ENCODE results near the gene CCDC188. TPM values are rescaled to one million over a fixed set of nuclear protein-coding genes. Genes with fewer than 3 reads are reported as not detected.

CCDC188 gene
- not detected for total RNA-seq

DNA sequence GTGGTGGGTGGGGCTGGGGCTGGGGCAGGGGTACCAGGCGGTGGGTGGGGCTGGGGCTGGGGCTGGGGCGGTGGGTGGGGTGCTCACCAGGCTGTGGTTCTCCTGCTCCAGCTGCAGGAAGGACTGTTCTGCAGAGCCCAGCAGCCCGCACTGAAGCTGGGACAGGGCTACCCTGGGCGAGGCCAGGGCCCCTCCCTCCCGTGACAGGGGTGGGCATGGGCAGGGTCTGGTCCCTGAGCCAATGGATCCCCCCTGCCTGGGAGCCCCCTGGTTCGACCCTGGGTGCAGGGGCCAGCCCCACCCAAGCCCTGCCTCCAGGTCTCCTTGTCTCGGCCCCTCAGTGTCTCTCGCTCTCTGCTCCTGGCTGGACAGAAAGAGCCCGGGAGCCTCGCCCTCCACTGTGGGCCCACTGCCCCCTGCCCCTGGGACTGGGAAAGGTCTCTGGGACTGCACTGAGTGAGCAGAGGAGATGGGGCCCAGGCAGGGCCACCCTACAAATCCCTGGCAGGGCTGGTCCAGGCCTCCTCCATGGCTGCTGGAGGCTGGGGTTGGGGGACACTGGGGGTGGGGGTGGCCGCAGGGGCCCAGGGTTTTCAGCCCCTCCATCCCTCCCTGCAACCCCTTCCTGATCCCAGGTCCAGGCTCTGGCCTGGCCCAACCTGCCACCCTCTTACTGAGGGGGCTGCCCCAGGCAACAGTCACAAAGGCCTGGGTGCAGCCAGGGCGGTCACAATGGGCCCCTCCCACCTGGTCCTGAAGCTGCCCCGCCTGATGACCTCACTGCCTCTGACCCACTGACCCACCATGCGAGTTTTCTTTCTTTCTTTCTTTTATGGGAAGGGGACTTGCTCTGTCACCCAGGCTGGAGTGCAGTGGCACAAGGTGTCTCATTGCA is at the start of gene CCDC188:
Gene CCDC188, minus strand, starts transcription at position 675 of the 895 bp plus-strand sequence. Its CDS starts 69 bp downstream, at position 606.
- DNase-seq: no peak

DNA sequence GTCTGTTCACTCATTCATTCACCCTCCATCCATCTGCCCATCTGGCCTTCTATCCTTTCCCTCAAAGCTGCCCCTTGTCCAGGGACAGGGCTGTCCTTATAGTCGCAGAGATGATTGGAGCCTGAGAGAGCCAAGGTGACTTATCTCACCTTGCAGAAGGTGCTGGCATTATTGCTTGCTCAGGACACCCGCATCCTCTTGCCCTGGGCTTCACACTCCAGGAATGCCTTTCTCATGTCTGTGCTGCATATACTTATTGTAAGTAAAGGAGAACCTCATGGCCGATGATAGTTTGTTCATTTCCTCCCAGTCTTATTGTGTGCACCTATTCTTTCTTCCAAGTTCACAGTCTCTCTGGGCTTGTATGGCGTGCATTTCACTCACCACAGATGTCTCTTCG is 49.1 kb upstream of the CCDC188 start:
- DNase-seq: no peak

DNA sequence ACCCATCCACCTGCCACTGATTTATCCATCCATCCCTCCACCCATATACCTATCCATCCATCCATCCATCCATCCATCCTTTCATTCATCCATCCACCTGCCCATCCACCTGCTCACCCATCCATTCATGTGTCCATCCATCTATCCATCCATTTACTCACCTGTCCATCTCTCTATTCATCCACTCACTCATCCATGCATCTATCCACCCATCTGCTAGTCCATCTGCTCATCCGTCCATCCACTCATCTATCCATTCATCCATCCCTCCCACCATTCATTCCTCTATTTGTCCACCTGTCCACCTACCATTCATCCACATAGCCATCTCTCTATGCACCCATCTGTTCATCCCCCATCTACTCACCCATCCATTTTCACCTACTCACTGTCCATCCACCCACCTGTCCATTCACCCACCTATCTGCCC is 48.6 kb upstream of the CCDC188 start:
- no peak for DNase-seq

DNA sequence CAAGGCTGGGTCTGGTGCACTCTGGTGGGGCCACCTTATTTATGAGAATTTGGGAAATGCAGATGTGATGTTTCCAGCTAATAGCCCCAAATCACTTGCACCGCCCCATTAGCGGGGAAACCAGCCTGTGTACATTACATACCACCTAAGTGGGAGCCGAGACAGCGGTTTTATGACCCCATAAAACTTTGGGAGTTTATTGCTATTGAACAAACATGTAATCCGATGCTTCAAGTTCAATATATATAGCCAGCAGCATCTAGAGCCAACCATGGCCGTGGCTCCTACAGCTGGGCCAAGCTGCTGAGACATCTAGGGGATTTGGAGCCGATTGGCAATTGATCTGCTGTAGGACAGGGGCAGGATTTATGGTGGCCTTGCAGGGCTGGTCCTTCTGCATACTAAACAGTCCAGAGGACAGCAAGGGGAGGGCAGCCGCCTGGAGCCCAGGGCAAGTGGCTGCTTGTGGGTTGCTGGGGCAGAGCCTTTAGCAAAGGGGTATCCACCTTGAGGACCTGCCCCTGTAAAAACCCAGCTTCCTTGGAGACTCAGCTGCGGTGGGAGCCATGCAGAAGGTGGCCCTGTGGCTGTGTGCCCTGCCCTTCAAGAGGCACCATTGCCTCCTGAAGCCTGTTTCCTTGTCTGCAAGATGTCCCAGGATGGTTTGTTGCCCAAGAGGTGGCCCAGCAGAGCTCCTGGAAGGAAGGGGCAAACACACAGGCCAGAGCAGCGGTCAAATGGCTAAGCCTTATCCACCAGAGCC is 47.9 kb upstream of the CCDC188 start:
- DNase-seq: no peak

DNA sequence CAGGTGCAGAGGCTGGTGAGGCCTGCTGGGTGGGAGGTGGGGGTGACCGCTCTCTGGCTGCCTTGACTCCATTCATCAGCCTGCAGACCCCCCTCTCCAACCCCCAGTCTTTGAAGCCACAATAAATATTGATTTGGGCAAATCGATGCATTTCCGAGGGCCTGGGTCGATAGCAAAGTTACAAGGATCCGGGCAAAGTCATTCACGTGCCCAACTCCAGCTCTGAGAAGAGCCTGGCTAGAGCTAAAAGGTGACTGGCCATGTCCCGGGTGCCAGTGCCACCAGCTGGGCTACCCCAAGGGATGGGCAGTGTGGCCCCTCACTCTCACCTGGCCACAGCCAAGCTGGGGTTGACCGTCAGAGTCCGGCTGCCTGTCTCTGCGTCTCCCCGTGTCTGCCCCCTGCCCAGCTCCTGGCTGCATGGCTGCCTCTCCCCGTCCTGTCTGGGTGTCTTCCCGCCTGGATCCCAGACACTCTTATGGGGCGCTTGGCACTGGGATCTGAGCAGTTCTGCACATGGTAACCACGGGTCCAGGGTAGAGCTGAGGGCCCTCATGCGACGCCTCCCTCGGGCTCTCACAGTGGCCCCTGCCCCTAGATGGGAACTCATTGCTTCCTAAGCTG is 46.7 kb upstream of the CCDC188 start:
- DNase-seq: no peak

DNA sequence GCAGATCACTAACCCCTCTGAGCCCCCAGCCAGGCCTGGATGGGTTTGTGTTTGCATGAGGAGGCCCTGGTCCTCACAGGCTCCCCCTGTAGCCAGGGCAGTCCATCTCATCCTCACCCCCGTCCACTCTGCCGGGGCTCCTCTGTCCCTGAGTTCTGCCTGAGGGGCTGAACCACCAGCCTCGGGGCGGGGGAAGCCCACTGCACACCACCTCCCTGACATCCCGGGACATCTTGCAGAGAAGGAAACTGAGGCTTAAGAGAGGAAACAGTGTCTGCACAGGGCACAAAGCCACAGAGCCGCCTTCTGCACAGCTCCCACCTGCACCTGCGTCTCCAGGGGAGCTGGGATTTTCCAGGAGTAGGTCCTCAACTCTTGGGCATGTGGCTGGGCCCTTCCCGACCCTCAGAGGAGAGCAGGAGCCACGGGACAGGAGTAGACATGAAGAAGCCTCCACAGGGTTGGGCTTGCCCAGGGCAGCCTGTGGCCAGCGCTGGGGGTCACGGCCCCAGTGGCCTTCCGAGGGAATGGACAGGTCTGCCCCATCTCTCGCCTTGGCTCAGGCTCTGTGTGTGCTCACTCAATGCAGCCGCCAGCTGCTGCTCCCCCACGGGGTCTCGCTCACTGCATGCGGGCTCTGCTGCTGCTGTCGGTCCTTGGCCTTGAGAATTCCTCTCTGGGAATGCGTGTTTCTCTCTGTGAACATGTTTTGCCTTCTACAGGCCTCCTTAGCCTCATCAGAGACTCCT is 45.4 kb upstream of the CCDC188 start:
- DNase-seq: no peak

DNA sequence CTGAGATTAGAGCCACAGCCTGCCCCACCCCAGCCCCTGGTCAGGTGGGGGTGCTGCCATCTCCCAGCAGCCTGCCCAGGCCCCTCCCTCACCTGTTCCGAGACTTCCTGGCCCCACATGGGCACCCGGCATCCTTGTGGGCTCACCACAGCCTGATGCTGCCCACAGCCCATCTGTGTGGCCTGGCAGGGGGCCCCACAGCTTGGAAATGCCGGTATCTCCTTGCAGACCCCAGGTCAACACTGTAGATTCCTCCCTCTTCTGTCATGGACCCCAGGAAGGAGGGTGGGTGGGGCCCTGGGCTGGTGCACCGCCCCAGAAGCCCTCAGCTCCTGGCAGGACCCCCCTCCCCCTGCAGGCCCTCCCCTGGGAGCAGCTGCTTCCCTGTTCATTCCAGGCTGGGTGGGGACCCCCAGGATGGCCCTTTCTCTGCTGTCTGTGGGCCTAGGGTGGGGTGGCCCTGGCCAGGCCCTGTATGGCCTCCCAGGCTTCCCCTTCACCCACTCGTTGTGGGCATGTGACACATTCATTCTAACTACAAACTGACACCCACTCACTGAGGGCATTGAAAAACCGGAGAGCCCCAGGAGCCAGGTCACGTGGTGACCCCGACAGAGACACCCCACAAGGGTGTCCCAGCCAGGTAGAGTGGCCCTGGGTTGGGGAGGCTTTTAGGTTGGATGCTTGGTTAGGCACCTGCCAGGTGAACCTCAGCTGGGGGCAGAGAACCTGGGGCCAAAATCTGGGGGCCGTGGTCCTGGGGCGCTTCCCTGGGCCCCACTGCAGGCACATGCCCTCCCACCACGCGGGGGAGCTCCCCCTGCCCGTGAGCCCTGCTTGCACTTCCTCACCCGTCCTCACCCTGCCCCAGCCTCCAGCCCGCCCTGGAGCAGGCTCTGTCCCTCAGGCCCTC is 44.1 kb upstream of the CCDC188 start:
- DNase-seq: no peak

DNA sequence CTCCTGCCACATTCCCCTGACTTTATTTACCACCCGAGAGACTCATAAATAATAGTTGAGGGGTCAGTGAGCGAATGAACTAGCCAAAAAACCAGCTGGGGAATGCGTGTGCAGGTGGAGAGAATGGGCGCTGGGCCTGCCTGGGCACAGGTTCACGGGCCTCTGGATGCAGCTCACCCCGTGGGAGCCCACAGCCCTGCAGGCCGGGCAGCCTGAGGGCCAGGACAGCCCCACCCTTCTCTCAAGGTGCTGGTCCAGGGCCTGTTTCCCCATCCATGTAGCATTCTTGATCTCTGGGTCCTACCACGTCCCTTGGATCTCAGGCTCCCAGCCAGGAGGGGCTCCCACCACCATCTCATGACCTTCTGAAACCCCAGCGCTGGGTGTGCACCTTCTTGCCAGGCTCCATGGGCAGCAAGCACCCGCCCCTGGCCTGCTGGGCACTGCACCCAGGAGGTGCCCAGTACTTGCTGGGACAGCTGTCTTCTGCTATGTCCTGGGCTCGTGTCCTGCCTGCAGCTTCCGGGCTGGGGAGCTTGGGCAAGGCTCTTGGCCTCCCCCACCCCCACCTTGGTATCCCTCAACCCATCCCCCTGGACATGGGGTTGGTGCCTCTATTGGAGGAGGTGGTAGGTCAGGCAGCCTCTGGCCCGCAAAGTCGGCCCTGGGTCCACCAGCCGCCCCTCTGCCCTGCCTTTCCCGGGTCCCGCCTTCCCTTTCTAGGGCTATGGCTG is 43.1 kb upstream of the CCDC188 start:
- no peak for DNase-seq

DNA sequence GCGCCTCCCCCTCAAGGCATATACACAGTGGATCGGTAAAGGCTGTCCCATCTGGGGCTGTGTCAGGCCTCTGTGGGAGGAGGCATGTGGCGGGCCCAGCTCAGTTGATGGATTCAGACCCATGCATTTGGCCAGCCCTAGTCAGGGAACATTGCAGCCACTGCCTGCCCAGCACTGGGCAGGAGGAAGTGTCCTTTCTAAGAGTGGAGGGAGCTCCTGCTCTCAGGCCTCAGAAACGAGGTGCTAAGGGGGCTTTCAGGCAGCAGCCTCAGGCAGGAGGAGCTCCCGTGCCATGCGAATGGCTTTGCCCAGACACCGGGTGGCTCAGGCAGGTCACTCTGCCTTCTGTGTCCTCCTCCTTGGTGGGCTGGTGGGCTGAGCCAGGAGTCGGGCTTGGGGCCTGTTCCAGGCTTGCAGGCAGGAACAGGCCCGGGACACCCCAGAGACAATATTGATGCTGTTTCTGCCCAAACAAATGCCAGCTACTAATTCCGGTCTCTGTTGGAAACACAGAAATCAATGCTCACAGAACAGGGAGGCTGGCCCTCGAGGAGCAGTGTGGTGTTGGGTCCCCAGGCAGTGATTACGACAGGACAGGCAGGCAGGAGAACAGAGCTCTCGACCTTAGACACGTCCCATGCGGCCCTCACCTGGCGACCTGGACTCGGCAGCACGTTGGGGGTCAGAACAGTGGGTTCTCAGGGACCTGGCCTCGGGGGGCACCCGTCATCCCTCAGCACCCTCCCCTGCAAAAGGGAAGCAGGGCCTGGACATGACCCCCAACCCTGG is 42.3 kb upstream of the CCDC188 start:
- DNase-seq: no peak

DNA sequence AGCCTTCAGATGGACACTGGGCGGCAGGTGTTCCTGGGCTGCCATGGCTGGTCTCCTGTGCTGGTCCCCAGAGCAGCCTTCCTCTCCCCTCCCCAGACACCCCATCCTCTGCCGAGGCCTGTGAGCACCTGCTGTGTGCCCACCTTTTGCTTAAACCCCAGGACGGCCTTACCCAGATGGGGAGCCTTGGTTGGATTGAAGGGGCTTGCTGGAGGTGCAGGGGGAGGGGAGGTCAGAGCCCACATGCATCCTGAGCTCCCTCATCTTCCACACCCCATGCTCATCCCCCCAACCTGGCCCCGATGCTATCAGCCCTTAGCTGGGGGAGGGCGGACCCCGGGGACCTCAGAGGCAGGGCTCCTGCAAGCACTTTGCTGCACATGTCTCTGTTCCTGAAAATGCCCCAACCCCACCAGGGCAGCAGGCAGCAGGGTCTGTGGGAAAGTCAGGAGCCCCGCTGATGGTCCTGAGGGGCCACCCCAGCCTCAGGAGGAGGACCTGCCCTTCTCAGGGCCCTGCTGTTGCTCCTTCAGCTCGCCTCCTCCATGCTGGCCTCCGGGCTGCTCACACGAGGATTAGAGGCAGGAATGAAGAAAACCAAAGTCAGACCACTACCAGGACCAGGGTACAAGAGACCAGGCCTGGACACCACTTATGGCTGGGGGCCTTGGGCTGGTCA is 41.6 kb upstream of the CCDC188 start:
- no peak for DNase-seq

DNA sequence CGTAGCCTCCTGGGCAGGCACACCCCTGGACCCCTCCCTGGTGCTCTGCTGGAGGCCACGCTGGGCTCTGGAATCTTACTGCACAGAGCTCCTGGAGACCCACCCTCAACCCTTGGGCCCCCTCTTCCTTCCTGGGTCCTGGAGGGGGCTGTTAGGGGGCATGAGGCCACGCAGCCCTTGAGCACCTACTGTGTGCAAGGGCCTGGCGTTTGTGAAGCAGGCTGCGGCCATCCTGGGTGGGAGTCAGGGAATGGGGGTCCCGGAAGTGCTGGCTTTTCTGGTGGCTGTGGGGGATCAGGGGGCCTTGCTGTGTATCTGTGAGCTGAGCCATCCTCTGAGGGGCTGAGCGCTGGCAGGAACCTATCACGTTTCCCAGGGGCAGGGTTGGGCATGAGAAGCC is 40.9 kb upstream of the CCDC188 start:
- no peak for DNase-seq

DNA sequence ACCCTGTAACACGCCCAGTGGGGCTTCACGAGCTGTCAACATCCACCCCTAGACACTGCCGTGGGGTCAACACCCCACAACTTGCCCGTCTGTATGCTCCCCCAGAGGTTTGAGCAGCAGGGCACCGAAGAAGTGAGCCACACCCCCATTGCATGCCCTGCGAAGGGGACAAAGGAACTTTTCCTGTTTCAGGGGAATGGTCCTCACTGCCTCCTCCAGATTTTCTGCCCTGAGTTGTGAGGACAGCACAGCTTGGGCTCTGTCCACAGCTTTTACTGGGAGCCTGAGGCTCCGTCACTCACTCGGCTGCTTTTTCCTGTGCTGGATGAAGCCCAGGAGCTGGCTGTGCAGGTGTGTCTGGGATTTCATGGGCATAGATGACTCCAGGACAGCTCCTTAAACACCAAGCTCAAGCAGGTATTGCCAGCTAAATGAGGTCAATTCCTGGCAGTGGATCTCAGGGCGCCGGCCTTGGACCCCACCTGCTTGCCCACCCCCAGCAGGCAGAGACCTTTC is 40.2 kb upstream of the CCDC188 start:
- no peak for DNase-seq

DNA sequence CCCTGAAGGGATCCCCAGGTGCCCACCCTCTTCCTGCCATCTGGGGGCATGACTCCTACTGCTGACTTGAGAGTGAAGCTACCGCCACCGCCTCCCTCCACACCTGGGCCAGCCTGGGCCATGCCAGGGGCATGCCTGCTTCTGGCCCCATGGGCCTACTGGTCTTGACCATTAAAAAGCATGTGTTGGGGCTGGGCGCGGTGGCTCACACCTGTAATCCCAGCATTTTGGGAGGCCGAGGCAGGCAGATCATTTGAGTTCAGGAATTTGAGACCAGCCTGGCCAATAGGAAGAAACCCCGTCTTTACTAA is 37.7 kb upstream of the CCDC188 start:
- no peak for DNase-seq

DNA sequence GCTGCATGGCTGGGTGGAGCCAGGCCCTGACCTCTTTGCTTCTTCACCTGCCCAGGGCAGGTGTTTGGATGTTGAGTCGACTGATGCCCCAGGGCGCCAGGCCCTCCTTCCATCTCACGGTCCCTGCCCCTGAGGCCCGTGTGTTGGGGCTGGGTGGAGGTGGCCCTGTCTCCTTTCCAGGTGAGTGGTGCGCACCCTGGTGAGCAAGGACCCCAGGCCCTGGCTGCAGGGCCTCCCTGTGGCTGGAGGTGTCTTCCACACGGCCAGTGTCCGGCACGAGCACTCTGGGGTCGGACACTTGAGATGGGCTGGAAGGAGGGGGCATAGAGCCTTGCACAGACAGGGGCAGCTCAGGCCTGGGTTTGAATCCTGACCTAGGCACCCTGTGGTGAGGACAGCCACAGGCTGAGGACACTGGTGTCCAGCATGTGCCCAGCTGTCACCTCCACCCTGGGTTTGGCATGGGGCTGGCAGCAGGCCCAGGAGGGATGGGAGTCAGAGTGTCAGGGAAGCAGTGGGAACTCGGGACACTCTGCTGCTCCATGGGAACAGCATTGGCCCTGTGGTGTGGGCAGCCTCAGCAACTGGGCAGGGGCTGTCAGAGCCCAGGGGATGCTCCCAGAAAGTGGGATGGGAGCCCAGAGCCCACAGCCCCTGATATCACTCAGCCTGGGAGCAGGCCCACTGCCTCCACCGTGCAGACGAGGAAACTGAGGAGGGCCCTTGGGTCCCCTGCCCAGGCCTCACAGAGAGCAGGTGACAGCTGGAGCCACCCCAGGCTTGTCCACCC is 37.1 kb upstream of the CCDC188 start:
- no peak for DNase-seq

DNA sequence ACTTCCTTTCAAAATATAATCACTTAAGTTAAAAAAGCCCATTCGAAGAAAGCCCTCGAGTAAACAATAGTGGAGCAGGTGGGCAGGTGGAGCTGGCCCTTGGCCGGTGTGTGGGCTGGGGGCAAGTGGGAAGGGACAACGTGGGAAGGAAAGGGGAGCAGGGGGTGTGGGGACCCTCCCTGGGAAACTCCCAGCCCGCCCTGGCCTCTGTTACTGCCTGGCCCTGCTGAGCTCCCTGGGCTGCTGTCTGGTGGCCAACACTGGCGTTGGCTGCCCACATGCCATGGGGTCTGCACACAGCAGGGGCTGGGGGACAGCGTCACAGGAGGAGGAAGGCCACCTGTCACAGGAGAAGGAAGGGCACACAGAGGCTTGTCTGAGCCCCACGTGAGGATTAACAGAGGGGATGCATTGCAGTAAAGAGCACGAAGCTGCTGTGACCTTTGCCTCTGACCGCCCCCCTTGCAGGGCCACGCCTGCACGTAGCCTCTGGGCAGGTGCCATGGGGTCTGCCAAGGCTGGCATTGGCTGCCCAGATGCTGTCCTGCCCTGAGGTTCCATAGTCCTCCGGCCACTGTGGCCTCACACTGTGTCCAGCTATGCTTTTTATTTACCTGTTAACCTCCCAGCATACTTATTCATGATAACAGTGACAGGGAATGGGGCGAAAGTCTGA is 36.2 kb upstream of the CCDC188 start:
- no peak for DNase-seq

DNA sequence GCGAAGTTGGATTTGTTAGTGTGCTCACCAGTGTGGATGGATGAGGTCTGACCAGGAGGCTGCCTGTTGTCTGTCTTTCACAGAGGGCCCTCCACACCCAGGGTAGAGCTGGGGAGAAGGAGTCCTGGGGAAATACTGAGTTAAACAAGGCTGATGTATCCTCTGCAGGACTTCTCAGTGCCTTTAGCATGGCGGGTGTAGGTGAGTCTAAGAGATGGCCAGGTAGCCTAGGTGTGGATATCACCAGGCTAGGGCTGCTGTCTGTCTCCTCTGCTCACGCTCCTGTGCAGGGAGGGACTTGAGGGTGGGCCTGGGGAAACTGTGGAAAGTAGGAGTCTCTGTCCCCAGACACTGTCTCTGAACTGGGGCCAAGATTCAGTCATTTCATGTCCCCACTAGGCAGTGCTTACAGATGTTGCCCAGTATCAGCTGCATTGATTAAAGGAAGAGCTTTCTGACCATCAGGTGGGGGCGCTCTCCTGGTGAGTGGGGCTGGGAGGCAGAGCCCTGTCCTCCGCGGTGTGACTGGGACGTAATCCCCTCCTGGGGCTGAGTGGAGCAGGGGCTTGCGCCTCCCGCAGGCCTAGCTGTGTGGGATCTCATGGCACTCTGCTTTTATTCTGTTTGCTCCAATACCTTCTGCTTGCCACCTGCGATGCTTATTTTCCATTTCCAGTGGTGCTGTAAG is 35.5 kb upstream of the CCDC188 start:
- no peak for DNase-seq

DNA sequence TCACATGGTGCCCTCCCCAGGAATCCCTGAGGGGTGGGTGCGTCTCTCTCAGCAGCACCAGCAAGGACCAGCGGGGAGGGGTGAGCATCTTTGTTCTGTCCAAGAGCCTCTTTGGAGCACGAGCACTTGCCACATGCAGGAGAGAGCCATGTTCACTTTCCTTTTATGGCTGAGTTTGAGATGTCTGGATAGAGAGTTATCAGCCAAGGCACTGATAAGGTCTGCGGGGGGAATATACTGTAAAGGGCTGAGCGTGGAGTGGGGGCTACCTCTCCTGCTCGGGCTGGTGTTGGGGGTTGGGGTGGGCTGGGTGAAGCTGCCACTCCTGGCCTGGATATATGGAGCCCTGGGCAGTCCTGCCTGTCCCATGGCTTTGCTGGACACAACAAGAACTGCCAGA is 34.9 kb upstream of the CCDC188 start:
- DNase-seq: no peak

Data from occipital lobe (tissue), 2 donors.